ENCODE data around the gene SMKR1.
"Not testable (repeated sequence)": the region's sequence is repeated elsewhere in the genome, so short reads cannot be mapped to it uniquely, and the experiment has no call there.

The SMKR1 gene

DNA sequence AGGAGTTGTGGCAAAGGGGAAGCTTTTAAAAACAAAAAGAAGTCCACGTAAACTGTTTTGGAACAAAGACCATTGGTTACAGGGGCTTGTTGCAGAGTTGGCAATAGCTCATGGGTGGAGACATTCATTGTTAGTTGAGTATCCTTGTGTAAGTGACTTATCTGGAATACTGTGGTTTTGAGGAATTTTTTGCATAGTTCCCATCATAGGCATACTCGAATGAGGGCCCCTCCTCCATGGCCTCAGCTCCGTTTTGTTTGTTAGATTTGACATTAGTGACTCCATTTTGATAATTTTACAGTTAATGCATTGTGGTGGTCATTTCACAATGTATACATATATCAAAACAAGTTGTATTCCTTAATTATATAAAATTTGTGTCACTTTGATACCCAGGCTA is 12.8 kb upstream of the SMKR1 start:
- no peak for DNase-seq

GRCh38 chr7:129492391-129492790 is 9.9 kb upstream of the SMKR1 start:
- no peak for DNase-seq

DNA sequence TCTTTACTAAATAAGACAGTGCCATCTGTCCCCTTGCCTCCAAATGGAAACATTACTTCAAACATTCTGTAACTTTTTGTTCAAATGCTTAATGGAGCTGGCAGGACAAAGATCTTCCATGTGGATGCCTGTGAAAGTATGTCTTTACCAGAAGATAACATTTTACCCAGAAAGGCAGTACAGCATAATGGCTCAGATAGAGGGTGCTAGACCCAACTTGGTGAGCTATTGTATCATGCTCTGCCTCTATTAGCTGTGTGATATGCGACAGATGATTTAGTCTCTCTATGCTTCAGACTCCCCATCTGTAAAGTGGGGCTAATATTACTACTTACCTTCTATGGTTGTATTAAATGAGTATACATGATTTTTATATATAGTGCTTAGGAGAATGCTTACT is 8.8 kb upstream of the SMKR1 start:
- DNase-seq, result no peak

DNA sequence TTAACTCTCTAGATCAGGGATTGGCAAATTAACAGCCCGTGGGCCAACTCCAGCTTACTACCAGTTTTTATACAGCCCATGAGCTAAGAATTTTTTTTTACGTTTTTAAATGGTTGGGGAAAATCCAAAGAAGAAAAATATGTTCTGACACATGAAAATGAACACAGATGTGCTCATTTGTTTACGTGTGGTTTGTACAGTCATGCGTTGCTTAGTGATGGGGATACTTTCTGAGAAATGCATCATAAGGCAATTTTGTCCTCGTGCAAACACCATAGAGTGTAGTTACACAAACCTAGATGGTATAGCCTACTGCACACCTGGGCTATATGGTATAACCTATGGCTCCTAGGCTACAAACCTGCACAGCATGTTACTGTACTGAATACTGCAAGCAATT is 8.3 kb upstream of the SMKR1 start:
- no peak for DNase-seq

- DNase-seq, result no peak
These were observed 6.3 kb upstream of the SMKR1 start for GRCh38 chr7:129495987-129496386.

DNA sequence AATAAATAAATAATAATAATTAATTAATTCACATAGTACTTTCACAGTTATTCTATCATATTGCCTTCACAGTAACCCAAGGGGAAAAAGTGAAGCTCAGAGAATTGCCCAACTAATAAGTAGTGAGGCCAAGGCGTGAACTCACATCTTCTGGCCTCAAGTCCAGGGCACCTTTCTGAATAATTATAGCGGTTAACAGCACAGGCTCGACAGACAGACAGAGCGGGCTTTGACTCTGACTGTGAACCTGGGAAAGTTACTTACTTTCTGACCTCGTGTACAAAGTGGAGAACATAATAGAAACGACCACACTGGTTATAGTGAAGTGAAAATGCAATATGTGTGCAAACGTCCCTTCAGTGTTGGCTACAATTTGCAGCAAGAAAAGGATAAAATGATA is 5.7 kb upstream of the SMKR1 start:
- no peak for DNase-seq

DNA sequence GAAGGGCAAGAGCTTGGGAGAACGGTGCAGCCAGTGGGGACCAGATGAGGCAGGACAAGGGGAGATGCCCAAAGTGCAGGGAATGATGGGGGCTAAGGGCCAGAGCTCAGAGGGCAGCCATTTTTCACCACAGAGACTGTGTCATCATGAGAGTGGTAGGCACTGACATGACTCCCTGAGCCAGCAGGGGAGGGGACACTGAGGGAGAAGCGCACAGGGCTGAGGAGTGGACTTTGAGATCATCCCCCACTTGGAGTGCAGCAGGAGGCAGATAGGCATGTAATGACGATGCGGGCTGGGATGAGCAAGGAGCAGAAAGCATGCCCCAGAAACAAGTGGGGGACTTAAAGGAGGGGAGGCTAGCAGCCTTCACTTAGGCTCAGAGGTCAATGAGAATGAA is 5.2 kb upstream of the SMKR1 start:
- DNase-seq, result no peak

DNA sequence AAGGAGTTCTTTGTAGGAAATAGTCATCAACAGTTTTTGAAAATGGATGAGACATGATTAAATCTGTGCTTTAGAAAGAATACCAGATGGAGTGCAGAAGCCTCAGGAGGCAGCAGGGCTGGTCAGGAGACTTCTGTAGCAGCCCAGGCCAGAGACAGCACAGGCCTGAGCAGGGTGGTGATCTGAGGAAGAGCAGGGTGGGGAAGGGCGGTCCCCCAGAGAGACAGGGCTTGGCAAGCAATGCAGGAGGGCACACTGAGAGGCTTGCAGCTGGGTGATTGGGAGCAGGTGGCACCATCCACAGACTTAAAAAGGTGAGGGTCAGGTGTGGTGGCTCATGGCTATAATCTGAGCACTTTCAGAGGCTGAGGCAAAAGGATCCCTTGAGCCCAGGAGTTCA is 4.3 kb upstream of the SMKR1 start:
- DNase-seq, result no peak

GRCh38 chr7:129499999-129500398 is 2.3 kb upstream of the SMKR1 start:
- no peak for DNase-seq

GRCh38 chr7:129502708-129503685 is 666 bp downstream of the SMKR1 start:
- DNase-seq, result no peak

GRCh38 chr7:129503725-129504124 is 1.4 kb downstream of the SMKR1 start:
- no peak for DNase-seq

DNA sequence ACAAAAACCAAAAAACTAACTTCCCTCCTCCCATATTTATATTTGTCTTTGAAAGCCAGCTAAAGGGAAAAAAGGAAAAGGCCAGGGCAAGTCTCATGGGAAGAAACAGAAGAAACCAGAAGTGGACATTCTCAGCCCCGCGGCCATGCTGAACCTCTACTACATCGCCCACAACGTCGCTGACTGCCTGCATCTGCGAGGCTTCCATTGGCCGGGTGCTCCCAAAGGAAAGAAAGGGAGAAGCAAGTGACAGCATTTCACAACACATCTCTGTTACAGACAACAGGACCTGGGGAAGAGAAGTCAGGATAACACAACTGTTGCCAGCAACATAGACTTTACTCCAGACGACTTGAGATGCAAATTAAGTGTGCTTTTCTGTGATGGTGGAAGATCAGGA is 9.9 kb downstream of the SMKR1 start:
- DNase-seq, result no peak

DNA sequence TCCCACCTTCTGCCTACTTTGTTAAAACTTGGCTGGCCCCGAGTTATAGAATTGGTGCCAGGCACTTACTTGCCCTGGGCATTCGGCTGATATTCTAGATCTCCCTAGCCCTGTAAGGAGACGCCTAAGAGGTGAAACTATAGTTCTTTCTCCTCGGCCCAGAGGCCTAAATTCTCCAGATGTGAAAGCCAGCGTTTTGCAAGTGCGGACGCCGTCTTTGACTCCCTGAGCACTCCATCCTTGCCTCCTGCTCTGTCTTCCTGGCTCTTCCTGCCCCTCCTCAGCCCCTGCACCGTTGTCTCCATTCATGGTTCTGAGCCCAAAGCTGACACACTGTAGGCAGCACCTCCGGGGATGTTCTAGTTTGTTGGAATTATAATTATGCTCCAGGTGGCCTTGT is 11.2 kb downstream of the SMKR1 start:
- DNase-seq, result no peak

DNA sequence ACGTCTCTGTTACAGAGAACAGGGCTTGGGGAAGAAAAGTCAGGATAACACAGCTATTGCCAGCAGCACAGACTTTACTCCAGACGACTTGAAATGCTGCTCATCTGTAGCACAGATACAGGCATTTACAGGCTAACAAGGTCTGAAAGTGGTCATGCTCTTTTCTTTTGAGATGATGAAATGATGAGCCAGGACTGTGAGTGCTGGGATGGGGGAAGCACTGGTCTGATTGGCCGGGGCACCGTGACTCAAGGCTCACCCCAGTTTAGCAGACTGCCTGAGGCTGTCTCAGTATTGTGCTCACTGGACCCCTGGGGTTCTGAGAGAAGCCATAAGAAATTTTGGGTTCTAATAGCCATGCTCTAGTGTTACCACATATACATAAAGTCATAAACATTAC is 12.4 kb downstream of the SMKR1 start:
- DNase-seq, result no peak

- DNase-seq, result no peak
These were observed 13.1 kb downstream of the SMKR1 start for GRCh38 chr7:129515381-129515780.

GRCh38 chr7:129517931-129518330 is 15.6 kb downstream of the SMKR1 start:
- DNase-seq, result no peak

DNA sequence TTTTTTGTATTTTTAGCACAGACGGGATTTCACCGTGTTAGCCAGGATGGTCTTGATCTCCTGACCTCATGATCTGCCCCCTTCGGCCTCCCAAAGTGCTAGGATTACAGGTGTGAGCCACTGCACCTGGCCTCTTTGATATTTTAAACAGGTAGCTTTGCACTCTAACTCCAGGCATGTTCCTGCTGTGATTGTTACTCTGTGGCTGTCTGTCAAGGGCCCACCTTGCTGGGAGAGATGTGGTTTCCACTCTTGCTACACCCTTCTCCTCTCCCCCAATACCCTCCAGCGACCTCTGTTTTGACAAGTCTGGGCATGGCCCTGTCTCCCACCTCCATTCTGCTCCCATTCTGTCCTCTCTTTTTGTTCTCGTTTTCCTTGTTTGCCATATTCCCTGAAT is 17.1 kb downstream of the SMKR1 start:
- no peak for DNase-seq

- no peak for DNase-seq
These were observed 20.0 kb downstream of the SMKR1 start for GRCh38 chr7:129522088-129522970.

DNA sequence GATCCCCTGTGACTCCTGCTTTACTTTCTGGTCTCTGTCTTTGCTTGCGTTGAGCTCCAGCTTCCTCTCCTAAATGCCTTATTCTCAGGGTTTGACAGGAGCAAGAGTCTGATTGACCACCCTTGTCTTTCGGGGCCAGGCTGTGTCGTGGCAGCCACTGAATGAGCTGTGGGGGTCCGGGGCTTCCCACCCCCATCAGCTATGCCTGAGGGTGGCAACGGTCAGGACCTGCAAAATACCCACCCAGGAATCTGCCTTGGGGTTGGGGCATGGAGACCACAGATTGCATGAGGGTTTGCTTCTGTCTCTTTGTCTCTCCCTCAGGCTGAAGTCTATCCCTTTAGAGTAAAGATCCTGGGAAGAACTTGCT is 20.6 kb downstream of the SMKR1 start:
- DNase-seq, result no peak

DNA sequence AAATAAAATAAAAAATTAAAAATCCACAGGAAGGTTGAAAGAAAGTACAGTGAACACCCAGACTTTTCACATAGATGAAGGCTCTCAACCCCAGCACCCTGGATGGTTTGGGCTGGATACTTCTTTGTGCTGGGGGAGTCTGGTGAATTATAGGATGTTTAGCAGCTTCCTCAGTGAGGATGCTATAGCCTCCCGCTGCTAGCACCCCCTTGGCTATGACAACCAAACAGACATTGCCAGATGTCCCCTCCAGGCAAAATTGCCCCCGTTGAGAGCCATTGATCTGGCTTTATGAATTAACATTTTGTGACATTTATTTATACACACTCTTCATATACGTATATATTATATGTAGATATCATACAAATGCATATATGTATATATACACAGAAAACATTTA is 21.6 kb downstream of the SMKR1 start:
- no peak for DNase-seq

DNA sequence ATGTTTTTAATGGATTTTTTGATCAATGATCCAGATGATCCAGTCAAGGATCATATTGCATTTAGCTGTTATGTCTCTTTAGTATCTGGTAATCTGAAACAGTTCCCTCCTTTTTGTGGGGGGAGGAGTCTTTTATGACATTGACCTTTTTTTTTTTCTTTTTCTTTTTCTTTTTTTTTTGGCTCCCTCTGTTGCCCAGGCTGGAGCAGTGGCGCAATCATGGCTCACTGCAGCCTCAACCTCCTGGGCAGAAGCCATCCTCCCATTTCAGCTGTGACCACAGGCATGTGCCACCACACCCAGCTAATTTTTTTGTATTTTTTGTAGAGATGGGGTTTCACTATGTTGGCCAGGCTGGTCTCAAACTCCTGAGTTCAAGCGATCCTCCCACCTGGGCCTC is 22.1 kb downstream of the SMKR1 start:
- DNase-seq, result not testable (repeated sequence)

DNA sequence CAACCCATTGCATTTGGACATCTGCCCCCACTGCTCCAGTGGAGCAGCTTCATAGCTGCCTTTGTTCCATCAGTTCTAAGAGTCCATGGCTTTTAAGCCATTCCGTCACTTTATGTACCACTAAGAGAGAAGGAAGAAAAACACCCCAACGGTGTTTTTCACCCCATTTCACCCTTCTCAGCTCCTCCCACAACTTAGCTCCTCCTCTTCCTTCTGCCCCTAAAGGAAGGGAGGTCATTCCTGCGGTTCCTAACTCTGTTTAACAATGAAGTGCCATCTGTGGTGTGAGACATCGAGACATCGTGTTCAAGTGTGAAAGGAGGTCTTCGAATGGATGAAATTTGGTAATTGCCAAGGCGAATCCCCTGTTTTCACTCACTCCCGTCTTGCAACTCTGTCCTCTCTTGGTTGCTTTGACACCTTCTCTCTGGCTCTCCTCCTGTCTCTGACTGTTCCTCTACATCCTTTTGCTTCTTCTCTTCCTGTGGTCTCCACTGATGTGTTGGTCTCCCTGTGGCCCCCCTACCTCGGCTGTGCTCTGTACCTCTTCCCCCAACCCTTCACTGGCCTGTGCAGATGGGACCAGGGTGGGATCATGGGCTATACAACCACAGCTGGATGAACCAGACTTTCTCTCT is 23.0 kb downstream of the SMKR1 start:
- DNase-seq, result no peak

DNA sequence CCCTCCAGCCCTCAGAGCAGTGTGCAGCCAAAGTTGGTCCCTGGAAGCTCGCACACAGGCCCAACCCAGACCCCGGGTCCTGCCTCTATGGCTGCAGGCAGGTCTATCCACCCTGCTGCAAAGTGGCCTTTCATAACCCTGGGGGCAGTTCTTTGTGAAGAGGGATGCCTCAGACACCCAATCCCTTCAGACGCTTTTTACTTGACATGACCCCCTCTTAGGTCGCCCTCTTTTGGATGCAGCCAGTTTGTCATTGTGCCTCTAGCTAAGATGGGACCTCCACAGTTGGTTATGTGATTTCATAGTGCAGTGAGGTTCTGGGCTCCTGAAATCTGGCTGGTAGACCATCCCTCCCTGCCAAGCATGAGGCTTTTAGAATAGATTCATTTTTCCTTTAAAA is 27.3 kb downstream of the SMKR1 start:
- DNase-seq, result no peak

Data from activated effector memory CD4-positive, alpha-beta T cell treated with anti-CD3 and anti-CD28 coated beads, Interleukin-2, amount 50 U/mL, for 16 hours (primary cell).